Measurements from ENCODE around the gene GSK3B.

DNA sequence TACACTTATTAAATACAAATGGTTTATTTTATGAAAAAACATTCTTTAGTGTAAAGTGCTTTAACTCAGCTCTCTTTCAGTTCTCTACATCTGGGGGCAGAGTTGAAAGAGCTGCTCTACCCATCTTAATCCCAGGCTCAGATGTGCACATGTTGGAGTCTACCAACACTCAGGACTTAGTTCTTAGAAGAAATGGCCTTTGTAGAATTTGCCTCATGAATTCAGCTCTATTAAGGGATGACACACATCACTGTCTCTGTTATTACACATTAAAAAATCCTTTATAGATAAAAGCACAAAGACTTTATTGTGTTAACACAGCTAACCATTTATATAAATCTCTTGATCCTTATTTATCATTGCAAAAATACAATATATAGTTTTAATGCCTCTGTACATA is 31.7 kb upstream of the GSK3B start:
- no peak for TF ChIP-seq CTCF (IDR thresholded peaks at IDR 0.05)
- TF ChIP-seq POLR2A (IDR thresholded peaks at IDR 0.05) = no peak

Measured in prostate gland (tissue), 2 donors.